HG02610 (cell line): Measurements from ENCODE around the gene FAM180B.
"Not testable (repeated sequence)": the region's sequence is repeated elsewhere in the genome, so short reads cannot be mapped to it uniquely, and the experiment has no call there.

Source experiments
- ATAC-seq: cut with Tn5 transposase; IDR thresholded peaks from one replicate; pipeline ENCODE4 v1.9.1; 2021; ENCODE audit warnings: mild to moderate bottlenecking, moderate library complexity; ENCODE audit not compliant: unreplicated experiment

FAM180B gene

GRCh38 chr11:47593934-47594855 is 7.7 kb downstream of the FAM180B start, which contains the start of gene C1QTNF4:
TSS of gene C1QTNF4 (minus strand) at chr11:47594411. CDS start at chr11:47590810, 3,601 bp downstream.
- no peak for ATAC-seq

GRCh38 chr11:47595029-47595428 is 8.6 kb downstream of the FAM180B start:
- no peak for ATAC-seq

GRCh38 chr11:47595967-47596366 is 9.5 kb downstream of the FAM180B start:
- no peak for ATAC-seq

- no peak for ATAC-seq
Measured at GRCh38 chr11:47599902-47600301, 13.4 kb downstream of the FAM180B start.

DNA sequence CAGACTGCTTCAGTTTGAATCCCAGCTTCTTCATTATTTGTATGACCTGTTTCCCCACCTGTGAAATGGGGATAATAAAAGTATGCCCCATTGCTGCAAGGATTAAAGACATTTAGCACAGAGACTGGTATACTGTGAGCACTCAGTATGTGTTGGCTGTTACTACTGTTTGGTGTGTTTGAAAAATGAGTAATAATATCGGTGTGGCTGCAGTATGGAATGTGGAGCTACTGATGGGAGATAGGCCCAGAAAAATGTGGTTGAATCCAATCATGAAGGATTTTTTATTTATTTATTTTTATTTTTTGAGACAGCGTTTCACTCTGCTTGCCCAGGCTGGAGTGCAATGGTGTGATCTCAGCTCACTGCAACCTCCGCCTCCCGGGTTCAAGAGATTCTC is 16.8 kb downstream of the FAM180B start:
- ATAC-seq = no peak

- ATAC-seq = no peak
Measured at GRCh38 chr11:47605921-47606320, 19.4 kb downstream of the FAM180B start.

- ATAC-seq = no peak
Measured at GRCh38 chr11:47606731-47607130, 20.3 kb downstream of the FAM180B start.

DNA sequence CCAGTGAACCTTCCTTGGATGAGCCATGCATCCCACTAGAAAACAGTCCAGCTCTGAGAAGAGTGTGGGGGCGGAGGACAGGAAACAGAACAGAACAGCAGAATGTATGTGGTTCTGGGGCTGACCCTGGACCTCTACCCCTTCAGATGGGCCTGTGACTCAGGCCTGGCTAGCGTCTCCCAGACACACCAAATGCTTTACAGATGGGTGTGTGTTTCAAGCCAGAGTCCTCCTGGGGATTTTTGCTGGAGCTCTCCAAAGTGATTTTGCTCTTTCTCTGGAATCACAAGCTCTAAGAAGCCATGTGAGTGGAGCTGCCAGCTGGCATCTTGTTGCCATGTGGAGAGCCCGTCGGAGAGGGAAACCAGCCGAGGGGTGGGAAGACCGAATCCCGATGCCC is 20.9 kb downstream of the FAM180B start:
- ATAC-seq = no peak

DNA sequence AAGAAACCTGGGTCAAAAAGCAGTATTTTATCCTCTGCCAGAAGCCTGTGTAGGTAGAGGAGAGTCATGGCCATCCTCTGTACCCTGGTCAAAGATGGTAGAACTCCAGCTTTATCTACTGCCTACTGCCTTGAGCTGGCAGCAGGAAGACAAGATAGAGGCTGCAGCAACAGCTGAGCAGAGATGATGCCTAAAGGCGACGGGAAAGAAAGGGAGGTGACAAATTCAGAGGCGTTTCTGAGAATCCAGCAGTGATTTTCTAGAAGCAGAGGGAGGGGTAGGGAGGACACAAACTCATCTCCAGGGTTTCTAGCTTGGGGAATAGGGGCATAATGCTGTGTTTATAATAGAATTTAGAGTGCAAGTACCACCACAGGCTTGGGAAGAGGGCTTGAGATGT is 23.2 kb downstream of the FAM180B start:
- ATAC-seq = no peak

DNA sequence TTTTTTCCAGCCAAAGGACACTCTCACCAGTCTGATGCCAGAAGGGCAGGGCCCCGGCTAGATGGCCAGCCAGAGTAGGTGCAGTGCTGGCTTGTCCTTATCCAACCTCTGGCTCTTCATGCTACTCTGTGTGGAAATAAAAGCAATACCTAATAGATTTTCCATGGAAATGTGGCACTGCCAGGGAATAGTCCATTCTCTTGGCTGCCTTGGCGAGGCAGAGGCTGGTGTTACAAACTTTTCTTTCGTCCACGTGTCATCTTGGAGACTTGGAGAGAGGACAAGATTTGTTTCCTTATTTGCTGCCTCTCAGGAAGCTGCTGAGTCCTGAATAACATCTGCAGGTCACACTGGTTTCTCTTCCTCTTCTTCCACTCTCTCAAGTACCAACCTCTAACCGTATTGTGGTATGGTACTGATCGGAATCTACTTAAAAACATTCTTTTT is 24.9 kb downstream of the FAM180B start:
- ATAC-seq = peak; percentile 74

- no peak for ATAC-seq
Measured at GRCh38 chr11:47615249-47615648, 28.8 kb downstream of the FAM180B start.

GRCh38 chr11:47616726-47617416 is 30.4 kb downstream of the FAM180B start:
- ATAC-seq = no peak

- no peak for ATAC-seq
Measured at GRCh38 chr11:47617417-47617809, 30.9 kb downstream of the FAM180B start.

- no peak for ATAC-seq
Measured at GRCh38 chr11:47620836-47621378, 34.4 kb downstream of the FAM180B start.

DNA sequence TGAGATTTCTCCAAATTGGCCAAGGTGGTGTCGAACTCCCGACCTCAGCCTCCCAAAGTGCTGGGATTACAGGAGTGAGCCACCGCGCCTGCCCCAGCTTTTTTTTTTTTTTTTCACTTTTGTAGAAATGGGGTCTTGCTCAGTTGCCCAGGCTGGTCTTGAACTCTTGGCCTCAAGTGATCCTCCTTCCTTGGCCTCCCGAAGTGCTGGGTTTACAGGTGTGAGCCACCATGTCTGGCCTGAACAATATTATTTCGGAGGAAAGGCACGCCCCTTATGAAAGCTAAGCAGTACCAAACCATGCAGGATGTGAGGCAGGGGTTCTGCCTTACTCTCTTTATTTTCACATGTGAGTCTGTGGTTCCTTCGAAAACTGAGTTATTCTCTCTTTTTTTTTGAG is 39.8 kb downstream of the FAM180B start:
- no peak for ATAC-seq

DNA sequence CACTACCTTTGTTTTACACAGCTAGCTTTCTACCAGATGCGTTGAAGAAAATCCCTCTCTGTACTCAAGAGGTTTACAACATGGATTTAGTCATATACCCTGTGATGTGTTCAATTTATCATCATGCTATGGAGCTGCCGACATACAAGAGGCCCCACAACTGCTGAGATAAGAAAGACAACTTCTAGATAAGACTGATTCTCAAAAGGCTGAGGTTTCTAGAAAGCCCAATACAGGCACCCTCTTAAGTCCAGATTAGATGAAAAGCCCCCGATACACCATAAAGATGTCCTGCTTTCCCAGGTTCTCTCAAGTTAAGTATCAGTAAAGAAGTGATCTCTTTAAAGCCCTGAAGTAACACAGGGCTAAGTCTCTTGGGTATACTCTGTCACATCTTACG is 41.5 kb downstream of the FAM180B start:
- ATAC-seq = no peak

GRCh38 chr11:47631473-47631872 is 45.0 kb downstream of the FAM180B start:
- ATAC-seq = no peak

GRCh38 chr11:47636331-47636730 is 49.9 kb downstream of the FAM180B start:
- ATAC-seq = not testable (repeated sequence)
